HG03045 (cell line): ENCODE measurements around the gene GRID1.

Experiments used
- ATAC-seq: cut with Tn5 transposase; IDR thresholded peaks from one replicate; pipeline ENCODE4 v1.9.1; 2021; ENCODE audit warnings: mild to moderate bottlenecking, moderate library complexity; ENCODE audit not compliant: unreplicated experiment

GRID1 gene

GRCh38 chr10:85920311-85920710 lies 446.3 kb downstream of the GRID1 start:
- no peak for ATAC-seq

GRCh38 chr10:85919491-85920021 lies 447.0 kb downstream of the GRID1 start:
- no peak for ATAC-seq

GRCh38 chr10:85918371-85918770 lies 448.2 kb downstream of the GRID1 start:
- ATAC-seq = no peak

GRCh38 chr10:85917601-85918000 lies 449.0 kb downstream of the GRID1 start:
- no peak for ATAC-seq

GRCh38 chr10:85916994-85917573 lies 449.5 kb downstream of the GRID1 start:
- ATAC-seq = no peak

- no peak for ATAC-seq
Observed at GRCh38 chr10:85916286-85916685, 450.3 kb downstream of the GRID1 start.

GRCh38 chr10:85915245-85915846 lies 451.2 kb downstream of the GRID1 start:
- ATAC-seq = no peak

- ATAC-seq = no peak
Observed at GRCh38 chr10:85914720-85915119, 451.9 kb downstream of the GRID1 start.

- ATAC-seq = no peak
Observed at GRCh38 chr10:85908462-85908861, 458.1 kb downstream of the GRID1 start.

- no peak for ATAC-seq
Observed at GRCh38 chr10:85902051-85902450, 464.5 kb downstream of the GRID1 start.

GRCh38 chr10:85901599-85901998 lies 465.0 kb downstream of the GRID1 start:
- ATAC-seq = no peak

- no peak for ATAC-seq
Observed at GRCh38 chr10:85900487-85900886, 466.1 kb downstream of the GRID1 start.

- no peak for ATAC-seq
Observed at GRCh38 chr10:85900061-85900460, 466.5 kb downstream of the GRID1 start.

- no peak for ATAC-seq
Observed at GRCh38 chr10:85891472-85891871, 475.1 kb downstream of the GRID1 start.

GRCh38 chr10:85888559-85888958 lies 478.0 kb downstream of the GRID1 start:
- ATAC-seq = no peak

- ATAC-seq = no peak
Observed at GRCh38 chr10:85888004-85888403, 478.6 kb downstream of the GRID1 start.

- no peak for ATAC-seq
Observed at GRCh38 chr10:85874208-85874607, 492.4 kb downstream of the GRID1 start.

GRCh38 chr10:85873063-85873462 lies 493.5 kb downstream of the GRID1 start:
- no peak for ATAC-seq

- no peak for ATAC-seq
Observed at GRCh38 chr10:85868627-85869499, 497.7 kb downstream of the GRID1 start.

GRCh38 chr10:85864868-85865526 lies 501.6 kb downstream of the GRID1 start:
- no peak for ATAC-seq

GRCh38 chr10:85864173-85864549 lies 502.4 kb downstream of the GRID1 start:
- ATAC-seq = no peak
